ENCODE results near the gene IFIH1.

- TF ChIP-seq, protein P1, sequence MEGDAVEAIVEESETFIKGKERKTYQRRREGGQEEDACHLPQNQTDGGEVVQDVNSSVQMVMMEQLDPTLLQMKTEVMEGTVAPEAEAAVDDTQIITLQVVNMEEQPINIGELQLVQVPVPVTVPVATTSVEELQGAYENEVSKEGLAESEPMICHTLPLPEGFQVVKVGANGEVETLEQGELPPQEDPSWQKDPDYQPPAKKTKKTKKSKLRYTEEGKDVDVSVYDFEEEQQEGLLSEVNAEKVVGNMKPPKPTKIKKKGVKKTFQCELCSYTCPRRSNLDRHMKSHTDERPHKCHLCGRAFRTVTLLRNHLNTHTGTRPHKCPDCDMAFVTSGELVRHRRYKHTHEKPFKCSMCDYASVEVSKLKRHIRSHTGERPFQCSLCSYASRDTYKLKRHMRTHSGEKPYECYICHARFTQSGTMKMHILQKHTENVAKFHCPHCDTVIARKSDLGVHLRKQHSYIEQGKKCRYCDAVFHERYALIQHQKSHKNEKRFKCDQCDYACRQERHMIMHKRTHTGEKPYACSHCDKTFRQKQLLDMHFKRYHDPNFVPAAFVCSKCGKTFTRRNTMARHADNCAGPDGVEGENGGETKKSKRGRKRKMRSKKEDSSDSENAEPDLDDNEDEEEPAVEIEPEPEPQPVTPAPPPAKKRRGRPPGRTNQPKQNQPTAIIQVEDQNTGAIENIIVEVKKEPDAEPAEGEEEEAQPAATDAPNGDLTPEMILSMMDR (IDR thresholded peaks at IDR 0.05; ENCODE audit: control extremely low read depth in 1 of 3, insufficient read depth in 1 of 3, low read depth in 1 of 3, low read length in 3 of 3), result no peak
- TF ChIP-seq CEBPB (IDR thresholded peaks at IDR 0.05; ENCODE audit: low read depth, low read length) (no peak), SUZ12 (IDR thresholded peaks at IDR 0.05; ENCODE audit: low read length) (no peak), POLR2A (IDR thresholded peaks at IDR 0.05; ENCODE audit: control extremely low read depth in 1 of 2, low read depth in 2 of 2, low read length in 2 of 2) (no peak), EGR1 (IDR thresholded peaks at IDR 0.05; ENCODE audit: borderline replicate concordance, low read depth, low read length) (no peak)
Observed at GRCh38 chr2:162226836-162227235, 91.6 kb downstream of the IFIH1 start.

Measured in H1 (cell line).